Measurements from ENCODE around the gene NRIP2.
A peak's percentile ranks its signal among the peaks of the same experiment; 100 is the strongest.

NRIP2 gene

DNA sequence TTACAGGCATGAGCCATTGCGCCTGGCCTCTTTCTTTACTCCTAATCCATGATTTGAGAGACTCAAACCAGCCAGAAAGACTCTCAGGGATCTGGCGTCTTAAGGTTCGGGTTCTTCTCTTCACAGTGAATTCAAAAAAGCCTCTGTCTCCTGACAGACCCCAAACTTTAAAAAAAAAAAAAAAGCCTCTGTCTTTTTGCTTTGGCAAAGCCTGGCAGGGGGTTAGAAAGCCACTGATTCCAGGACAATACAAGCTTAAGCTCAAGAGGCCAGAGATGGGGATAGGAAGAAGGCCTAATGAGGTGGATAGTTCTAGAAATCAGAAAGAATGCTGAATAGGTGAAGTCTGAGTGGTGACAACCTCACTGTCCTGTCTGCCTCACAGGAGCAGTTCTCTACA, 8.8 kb downstream of the NRIP2 start:
- Histone ChIP-seq H3K27me3 (ENCODE audit: control insufficient read depth in 1 of 2, insufficient read depth in 2 of 2, low read length in 2 of 2) (no peaks in the 10 kb centered on the region), H3K9ac (ENCODE audit: low read length in 2 of 2) (no peak overlapping the region), H3K27ac (ENCODE audit: low read length) (no peak overlapping the region), H3K36me3 (ENCODE audit: control insufficient read depth in 2 of 2, insufficient read depth in 2 of 2, low read length in 2 of 2) (peaks cover 64 to 68% of the 10 kb centered on the region in 2 donors), H3K9me3 (ENCODE audit: control insufficient read depth in 2 of 2, low read length in 2 of 2) (no peaks in the 10 kb centered on the region), H3K4me3 (ENCODE audit: low read length in 2 of 2) (no peak overlapping the region), H3K4me1 (ENCODE audit: control insufficient read depth, insufficient read depth, low read length) (no peaks in the 10 kb centered on the region)

- no peak overlapping the region for H3K9ac ChIP-seq (ENCODE audit: low read length in 2 of 2)
- H3K4me3 ChIP-seq (ENCODE audit: low read length in 2 of 2) = no peak overlapping the region
- H3K9me3 ChIP-seq (ENCODE audit: control insufficient read depth in 2 of 2, low read length in 2 of 2) = no peaks in the 10 kb centered on the region
- H3K4me1 ChIP-seq (ENCODE audit: control insufficient read depth, insufficient read depth, low read length) = no peaks in the 10 kb centered on the region
- no peak overlapping the region for H3K27ac ChIP-seq (ENCODE audit: low read length)
- H3K27me3 ChIP-seq (ENCODE audit: control insufficient read depth in 1 of 2, insufficient read depth in 2 of 2, low read length in 2 of 2) = no peaks in the 10 kb centered on the region
- peaks cover 68 to 72% of the 10 kb centered on the region in 2 donors for H3K36me3 ChIP-seq (ENCODE audit: control insufficient read depth in 2 of 2, insufficient read depth in 2 of 2, low read length in 2 of 2)
Observed at GRCh38 chr12:2825132-2825531, 9.7 kb downstream of the NRIP2 start.

- Histone ChIP-seq H3K9ac (ENCODE audit: low read length in 2 of 2) (no peak overlapping the region), H3K27me3 (ENCODE audit: control insufficient read depth in 1 of 2, insufficient read depth in 2 of 2, low read length in 2 of 2) (no peaks in the 10 kb centered on the region), H3K9me3 (ENCODE audit: control insufficient read depth in 2 of 2, low read length in 2 of 2) (no peaks in the 10 kb centered on the region), H3K36me3 (ENCODE audit: control insufficient read depth in 2 of 2, insufficient read depth in 2 of 2, low read length in 2 of 2) (peaks cover 71 to 72% of the 10 kb centered on the region in 2 donors), H3K4me1 (ENCODE audit: control insufficient read depth, insufficient read depth, low read length) (no peaks in the 10 kb centered on the region), H3K4me3 (ENCODE audit: low read length in 2 of 2) (no peak overlapping the region), H3K27ac (ENCODE audit: low read length) (no peak overlapping the region)
Observed at GRCh38 chr12:2824541-2824940, 10.3 kb downstream of the NRIP2 start.

GRCh38 chr12:2823483-2823882, 11.4 kb downstream of the NRIP2 start:
- H3K27ac ChIP-seq (ENCODE audit: low read length) = no peak overlapping the region

DNA sequence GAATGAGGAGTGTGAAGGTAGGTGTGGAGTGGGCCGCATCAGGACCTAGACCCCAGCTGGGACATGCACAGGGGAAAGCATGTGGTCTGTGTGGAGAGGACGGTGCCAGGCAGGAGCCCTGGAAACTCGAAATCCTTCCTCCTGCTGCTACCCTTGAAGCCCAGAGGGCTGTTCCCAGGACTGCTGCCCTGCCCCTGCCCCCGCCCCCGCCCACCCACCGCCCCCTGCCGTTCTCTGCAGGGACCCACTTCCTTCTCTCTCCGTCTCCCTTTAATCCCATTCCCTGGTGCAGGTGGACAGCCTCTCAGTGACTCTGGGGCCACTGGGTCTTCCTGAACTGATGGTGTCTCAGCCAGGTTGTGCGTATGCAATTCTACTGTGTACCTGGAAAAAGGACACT, 14.4 kb downstream of the NRIP2 start:
- Histone ChIP-seq H3K27ac (ENCODE audit: low read length) (no peak overlapping the region), H3K36me3 (ENCODE audit: control insufficient read depth in 2 of 2, insufficient read depth in 2 of 2, low read length in 2 of 2) (peaks cover 61 to 63% of the 10 kb centered on the region in 2 donors), H3K4me3 (ENCODE audit: low read length in 2 of 2) (no peak overlapping the region), H3K9me3 (ENCODE audit: control insufficient read depth in 2 of 2, low read length in 2 of 2) (no peaks in the 10 kb centered on the region), H3K27me3 (ENCODE audit: control insufficient read depth in 1 of 2, insufficient read depth in 2 of 2, low read length in 2 of 2) (no peaks in the 10 kb centered on the region), H3K9ac (ENCODE audit: low read length in 2 of 2) (no peak overlapping the region), H3K4me1 (ENCODE audit: control insufficient read depth, insufficient read depth, low read length) (no peaks in the 10 kb centered on the region)

More at GRCh38 chr12:2823483-2823882, 11.4 kb downstream of the NRIP2 start:
- Histone ChIP-seq H3K4me3 (ENCODE audit: low read length in 2 of 2) (no peak overlapping the region), H3K4me1 (ENCODE audit: control insufficient read depth, insufficient read depth, low read length) (no peaks in the 10 kb centered on the region), H3K27me3 (ENCODE audit: control insufficient read depth in 1 of 2, insufficient read depth in 2 of 2, low read length in 2 of 2) (no peaks in the 10 kb centered on the region), H3K9me3 (ENCODE audit: control insufficient read depth in 2 of 2, low read length in 2 of 2) (no peaks in the 10 kb centered on the region), H3K9ac (ENCODE audit: low read length in 2 of 2) (no peak overlapping the region), H3K36me3 (ENCODE audit: control insufficient read depth in 2 of 2, insufficient read depth in 2 of 2, low read length in 2 of 2) (peaks cover 72 to 76% of the 10 kb centered on the region in 2 donors)

DNA sequence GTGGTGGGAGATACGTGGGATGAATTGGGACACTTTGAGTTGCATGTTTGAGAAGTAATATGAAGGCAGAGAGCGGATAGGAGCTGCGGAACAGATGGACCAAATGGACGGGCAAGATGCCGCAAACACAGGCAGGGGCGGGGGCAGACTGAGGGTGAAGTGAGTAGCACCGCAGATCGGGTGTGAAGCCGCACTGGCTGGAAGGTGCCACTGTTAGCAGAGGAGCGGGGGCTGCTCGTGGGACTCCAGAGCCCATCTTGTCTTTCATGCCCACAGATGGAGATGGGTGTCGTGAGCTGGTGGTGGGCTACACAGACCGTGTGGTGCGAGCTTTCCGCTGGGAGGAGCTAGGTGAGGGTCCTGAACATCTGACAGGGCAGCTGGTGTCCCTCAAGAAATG, 15.0 kb downstream of the NRIP2 start:
- H3K4me1 ChIP-seq (ENCODE audit: control insufficient read depth, insufficient read depth, low read length) = no peaks in the 10 kb centered on the region
- no peak overlapping the region for H3K27ac ChIP-seq (ENCODE audit: low read length)
- H3K9me3 ChIP-seq (ENCODE audit: control insufficient read depth in 2 of 2, low read length in 2 of 2) = no peaks in the 10 kb centered on the region
- H3K9ac ChIP-seq (ENCODE audit: low read length in 2 of 2) = no peak overlapping the region
- no peaks in the 10 kb centered on the region for H3K27me3 ChIP-seq (ENCODE audit: control insufficient read depth in 1 of 2, insufficient read depth in 2 of 2, low read length in 2 of 2)
- no peak overlapping the region for H3K4me3 ChIP-seq (ENCODE audit: low read length in 2 of 2)
- peaks cover 55 to 59% of the 10 kb centered on the region in 2 donors for H3K36me3 ChIP-seq (ENCODE audit: control insufficient read depth in 2 of 2, insufficient read depth in 2 of 2, low read length in 2 of 2)

DNA sequence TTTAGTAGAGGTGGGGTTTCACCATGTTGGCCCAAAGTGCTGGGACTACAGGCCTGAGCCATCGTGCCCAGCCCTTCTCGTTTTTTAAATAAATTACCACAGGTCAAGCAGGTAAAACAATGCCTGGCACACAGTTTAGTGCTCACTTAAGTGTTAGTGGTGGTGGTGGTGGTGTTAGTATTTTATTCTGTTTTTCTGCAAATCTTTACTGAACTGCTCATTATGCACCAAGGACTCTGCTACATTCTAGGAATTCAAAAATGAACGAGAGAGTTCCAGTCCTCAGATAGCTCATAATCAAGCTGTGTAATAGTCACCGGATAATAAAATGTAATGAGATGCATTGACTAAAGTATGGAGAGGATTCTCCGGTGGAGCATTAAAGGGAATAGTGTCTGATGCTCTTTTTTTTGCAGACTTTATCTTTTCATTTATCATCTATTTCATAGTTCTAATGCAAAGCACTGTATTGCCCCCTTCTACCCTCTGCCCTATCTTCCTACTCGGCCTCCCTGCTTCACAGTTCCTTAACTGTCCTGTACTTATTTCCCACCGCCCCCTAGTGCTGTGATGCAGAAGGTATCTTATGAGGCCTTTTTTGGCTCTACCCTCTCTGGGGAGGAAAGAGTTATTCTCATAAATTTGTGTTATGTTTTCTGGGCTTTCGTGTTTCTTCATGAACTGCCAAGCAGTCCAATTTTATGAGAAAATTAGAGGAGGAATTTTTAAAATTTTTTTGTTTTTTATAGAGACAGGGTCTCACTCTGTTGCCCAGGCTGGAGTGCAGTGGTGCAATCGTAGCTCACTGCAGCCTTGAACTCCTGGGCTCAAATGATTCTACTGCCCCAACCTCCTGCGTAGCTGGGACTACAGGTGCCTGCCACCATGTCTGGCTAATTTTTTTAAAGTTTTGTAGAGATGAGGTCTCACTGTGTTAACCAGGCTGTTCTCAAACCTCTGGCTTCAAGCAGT, 21.3 kb downstream of the NRIP2 start:
- Histone ChIP-seq H3K9me3 (ENCODE audit: control insufficient read depth in 2 of 2, low read length in 2 of 2) (no peaks in the 10 kb centered on the region), H3K4me1 (ENCODE audit: control insufficient read depth, insufficient read depth, low read length) (peaks cover 15% of the 10 kb centered on the region), H3K9ac (ENCODE audit: low read length in 2 of 2) (peak overlapping the region; percentile 73 to 92), H3K27ac (ENCODE audit: low read length) (peak overlapping the region; percentile 89), H3K27me3 (ENCODE audit: control insufficient read depth in 1 of 2, insufficient read depth in 2 of 2, low read length in 2 of 2) (no peaks in the 10 kb centered on the region), H3K4me3 (ENCODE audit: low read length in 2 of 2) (peak overlapping the region; percentile 98 to 99), H3K36me3 (ENCODE audit: control insufficient read depth in 2 of 2, insufficient read depth in 2 of 2, low read length in 2 of 2) (peaks cover 10 to 15% of the 10 kb centered on the region in 2 donors)

- Histone ChIP-seq H3K9ac (ENCODE audit: low read length in 2 of 2) (peak within 1 kb of the TSS; percentile 73 to 92), H3K27ac (ENCODE audit: low read length) (peak within 1 kb of the TSS; percentile 89), H3K4me3 (ENCODE audit: low read length in 2 of 2) (peak within 1 kb of the TSS; percentile 98 to 99), H3K36me3 (ENCODE audit: control insufficient read depth in 2 of 2, insufficient read depth in 2 of 2, low read length in 2 of 2) (peaks cover under 1 to 6% of the 10 kb centered on the region in 2 donors), H3K27me3 (ENCODE audit: control insufficient read depth in 1 of 2, insufficient read depth in 2 of 2, low read length in 2 of 2) (no peaks in the 10 kb centered on the region), H3K4me1 (ENCODE audit: control insufficient read depth, insufficient read depth, low read length) (peaks cover 15% of the 10 kb centered on the region), H3K9me3 (ENCODE audit: control insufficient read depth in 2 of 2, low read length in 2 of 2) (no peaks in the 10 kb centered on the region)
Observed at GRCh38 chr12:2812290-2813213, 22.3 kb downstream of the NRIP2 start, which contains the start of gene ITFG2. TSS of gene ITFG2 (plus strand) at chr12:2812668. CDS start at chr12:2812761, 93 bp downstream.

- Histone ChIP-seq H3K4me3 (ENCODE audit: low read length in 2 of 2) (peak overlapping the region; percentile 98 to 99), H3K27ac (ENCODE audit: low read length) (peak overlapping the region; percentile 89), H3K27me3 (ENCODE audit: control insufficient read depth in 1 of 2, insufficient read depth in 2 of 2, low read length in 2 of 2) (no peaks in the 10 kb centered on the region), H3K9ac (ENCODE audit: low read length in 2 of 2) (peak overlapping the region in 1 of 2 donors; percentile 43), H3K9me3 (ENCODE audit: control insufficient read depth in 2 of 2, low read length in 2 of 2) (no peaks in the 10 kb centered on the region), H3K4me1 (ENCODE audit: control insufficient read depth, insufficient read depth, low read length) (peaks cover 15% of the 10 kb centered on the region), H3K36me3 (ENCODE audit: control insufficient read depth in 2 of 2, insufficient read depth in 2 of 2, low read length in 2 of 2) (peaks cover 0 to 2% of the 10 kb centered on the region in 2 donors)
Observed at GRCh38 chr12:2811801-2812200, 23.0 kb downstream of the NRIP2 start.

GRCh38 chr12:2806700-2807099, 28.1 kb downstream of the NRIP2 start:
- H3K36me3 ChIP-seq (ENCODE audit: control insufficient read depth in 2 of 2, insufficient read depth in 2 of 2, low read length in 2 of 2) = peaks cover 25 to 27% of the 10 kb centered on the region in 2 donors

More at GRCh38 chr12:2806700-2807099, 28.1 kb downstream of the NRIP2 start:
- H3K4me3 ChIP-seq (ENCODE audit: low read length in 2 of 2) = no peak overlapping the region
- H3K9me3 ChIP-seq (ENCODE audit: control insufficient read depth in 2 of 2, low read length in 2 of 2) = no peaks in the 10 kb centered on the region
- no peak overlapping the region for H3K9ac ChIP-seq (ENCODE audit: low read length in 2 of 2)
- H3K4me1 ChIP-seq (ENCODE audit: control insufficient read depth, insufficient read depth, low read length) = peaks cover 19% of the 10 kb centered on the region
- no peaks in the 10 kb centered on the region for H3K27me3 ChIP-seq (ENCODE audit: control insufficient read depth in 1 of 2, insufficient read depth in 2 of 2, low read length in 2 of 2)
- H3K27ac ChIP-seq (ENCODE audit: low read length) = no peak overlapping the region

All from stomach smooth muscle (tissue), 2 donors.